GM21528 (cell line): Measurements from ENCODE around the gene PNPLA1.

ENCODE experiments used
- ATAC-seq: cut with Tn5 transposase; IDR thresholded peaks from one replicate; pipeline ENCODE4 v1.9.1; 2021; ENCODE audit warnings: mild to moderate bottlenecking, moderate library complexity; ENCODE audit not compliant: unreplicated experiment, low FRiP score

PNPLA1 gene, protein sequence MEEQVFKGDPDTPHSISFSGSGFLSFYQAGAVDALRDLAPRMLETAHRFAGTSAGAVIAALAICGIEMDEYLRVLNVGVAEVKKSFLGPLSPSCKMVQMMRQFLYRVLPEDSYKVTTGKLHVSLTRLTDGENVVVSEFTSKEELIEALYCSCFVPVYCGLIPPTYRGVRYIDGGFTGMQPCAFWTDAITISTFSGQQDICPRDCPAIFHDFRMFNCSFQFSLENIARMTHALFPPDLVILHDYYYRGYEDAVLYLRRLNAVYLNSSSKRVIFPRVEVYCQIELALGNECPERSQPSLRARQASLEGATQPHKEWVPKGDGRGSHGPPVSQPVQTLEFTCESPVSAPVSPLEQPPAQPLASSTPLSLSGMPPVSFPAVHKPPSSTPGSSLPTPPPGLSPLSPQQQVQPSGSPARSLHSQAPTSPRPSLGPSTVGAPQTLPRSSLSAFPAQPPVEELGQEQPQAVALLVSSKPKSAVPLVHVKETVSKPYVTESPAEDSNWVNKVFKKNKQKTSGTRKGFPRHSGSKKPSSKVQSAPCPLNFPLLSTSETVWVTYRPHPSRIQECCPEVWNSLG

GRCh38 chr6:36269834-36270705 is at the start of gene PNPLA1:
TSS of gene PNPLA1 (plus strand) at chr6:36270060. CDS start at chr6:36270460, 400 bp downstream.
- no peak for ATAC-seq

- no peak for ATAC-seq
These were observed 49.6 kb upstream of the PNPLA1 start for GRCh38 chr6:36220226-36220625.

DNA sequence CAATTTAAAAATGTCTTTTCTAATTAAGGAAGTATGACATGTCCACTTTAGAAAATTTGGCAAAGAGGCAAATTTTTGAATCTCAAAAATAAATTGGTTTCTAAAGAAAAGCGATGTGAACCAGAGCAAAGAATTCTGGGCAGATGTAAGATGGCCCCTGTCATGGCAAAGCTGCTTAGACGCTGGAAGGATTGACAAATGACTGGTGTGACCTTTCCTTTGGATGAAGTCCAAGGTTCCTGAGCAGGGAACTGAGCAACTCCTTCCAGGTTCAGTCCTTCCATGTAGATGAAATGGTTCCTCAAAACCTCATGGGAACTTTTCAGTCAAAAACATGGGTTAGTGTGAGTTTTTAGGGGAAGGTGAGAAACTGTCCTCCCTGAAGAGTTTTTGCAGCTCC is 48.2 kb upstream of the PNPLA1 start:
- no peak for ATAC-seq

DNA sequence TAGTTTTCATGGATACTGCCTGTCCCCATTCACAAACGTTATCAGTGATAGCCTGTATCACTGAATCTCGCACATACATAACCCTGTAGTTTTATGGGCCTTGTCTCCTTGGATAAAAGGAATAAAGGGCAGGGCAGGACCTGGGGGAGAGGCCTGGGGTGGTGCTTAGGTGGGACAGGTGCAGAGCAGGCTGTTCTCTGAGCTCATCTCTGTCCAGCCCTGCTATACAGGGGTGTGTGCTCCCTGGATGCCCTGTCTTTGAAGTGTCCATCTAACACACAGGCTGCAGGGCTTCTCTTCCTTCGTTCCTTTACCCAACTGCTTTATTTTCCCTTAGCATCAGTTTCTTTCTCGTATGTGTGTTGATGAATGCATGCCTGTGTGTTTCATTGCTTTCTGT is 46.9 kb upstream of the PNPLA1 start:
- ATAC-seq: no peak

DNA sequence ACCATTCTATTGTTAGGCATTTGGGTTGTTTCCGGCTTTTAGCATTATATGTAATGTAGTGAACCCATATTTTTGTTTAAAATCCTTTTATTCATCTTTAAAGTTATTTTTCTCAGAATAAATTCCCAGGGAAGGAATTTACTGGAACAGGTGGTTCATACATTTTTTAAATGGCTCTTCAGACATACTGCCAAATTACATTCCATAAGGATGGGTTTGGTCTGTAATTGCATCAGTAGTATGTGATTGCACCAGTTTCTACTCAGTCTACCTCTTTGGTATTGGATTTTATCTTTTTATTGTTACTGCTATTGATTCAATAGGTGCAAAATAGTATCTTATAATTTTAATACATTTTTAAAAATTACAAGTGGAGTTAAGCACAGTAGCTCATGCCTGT is 46.2 kb upstream of the PNPLA1 start:
- no peak for ATAC-seq

DNA sequence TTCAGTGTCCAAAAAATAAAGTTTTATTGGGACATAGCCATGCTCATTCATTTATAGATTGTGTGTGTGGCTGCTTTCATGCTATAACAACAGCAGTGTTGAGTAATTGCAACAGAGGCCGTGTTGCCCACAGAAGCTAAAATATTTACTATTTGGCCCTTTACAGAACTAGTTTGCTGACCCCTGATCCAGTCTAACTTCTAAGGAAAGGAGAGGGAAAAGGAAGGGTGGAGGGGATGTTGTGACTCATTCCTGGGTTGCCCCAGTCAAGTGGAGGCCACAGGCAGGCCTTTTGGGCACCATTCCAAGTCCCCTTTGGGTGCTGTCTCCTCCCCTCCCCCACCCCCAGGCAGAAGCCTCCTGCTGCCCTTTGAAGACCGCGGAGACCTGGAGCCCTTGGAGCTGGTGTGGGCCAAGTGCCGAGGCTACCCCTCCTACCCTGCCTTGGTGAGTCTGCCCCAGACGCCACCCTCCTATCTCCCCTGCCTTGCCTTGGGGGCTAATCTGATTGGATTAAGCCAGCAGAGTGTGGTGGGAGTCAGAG is 44.9 kb upstream of the PNPLA1 start:
- no peak for ATAC-seq

DNA sequence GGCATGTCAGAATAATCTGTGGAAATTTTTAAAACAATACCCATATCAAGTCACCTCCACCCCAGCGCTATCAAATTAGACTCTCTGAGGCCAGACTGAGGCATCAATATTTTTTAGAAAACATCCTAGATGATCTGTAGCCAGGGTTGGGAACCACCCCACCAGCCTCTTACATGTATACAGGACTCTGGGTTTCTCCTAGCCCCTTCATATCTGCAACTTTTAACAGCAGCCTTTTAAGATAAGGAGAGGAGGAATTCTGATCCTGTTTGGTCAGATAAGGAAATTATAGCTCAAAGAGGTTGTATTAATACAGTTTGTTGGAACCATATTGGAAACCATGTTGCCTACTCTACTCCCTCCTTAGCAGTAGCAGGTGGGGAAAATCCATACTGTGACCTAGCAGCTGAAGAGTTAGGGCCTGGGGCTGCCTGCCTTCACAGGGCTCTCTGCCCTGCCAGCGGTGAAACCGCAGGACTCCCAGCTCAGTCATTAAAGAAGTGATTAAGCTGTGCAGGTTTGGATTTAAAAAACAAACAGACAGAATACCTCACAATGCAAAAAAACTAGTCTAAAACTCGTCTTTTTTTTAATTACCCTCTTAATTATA is 43.3 kb upstream of the PNPLA1 start:
- no peak for ATAC-seq

GRCh38 chr6:36227379-36228228 is 42.3 kb upstream of the PNPLA1 start:
- no peak for ATAC-seq

- no peak for ATAC-seq
These were observed 40.6 kb upstream of the PNPLA1 start for GRCh38 chr6:36229223-36229622.

GRCh38 chr6:36230371-36230770 is 39.5 kb upstream of the PNPLA1 start:
- ATAC-seq: no peak

DNA sequence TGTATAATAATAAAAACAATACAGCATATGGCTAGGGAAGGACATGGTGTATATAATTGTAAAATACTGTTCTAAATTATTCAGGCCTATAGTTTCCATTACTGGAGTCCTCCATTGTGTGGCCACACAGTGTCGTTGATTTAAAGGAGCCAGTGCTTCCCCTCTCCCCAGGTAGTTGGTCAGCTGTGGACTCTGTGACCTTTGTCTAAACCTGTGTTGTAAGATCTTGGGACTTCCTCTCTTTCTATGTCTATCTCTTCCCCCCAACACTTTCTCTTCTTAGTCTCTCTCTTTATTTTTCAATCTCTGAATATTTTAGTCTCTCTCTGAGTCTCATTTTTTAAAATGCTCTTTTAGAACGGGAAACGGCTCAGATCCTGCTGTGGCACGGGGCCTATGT is 37.7 kb upstream of the PNPLA1 start:
- no peak for ATAC-seq

GRCh38 chr6:36235309-36235708 is 34.6 kb upstream of the PNPLA1 start:
- ATAC-seq: no peak

- ATAC-seq: no peak
These were observed 34.0 kb upstream of the PNPLA1 start for GRCh38 chr6:36235862-36236261.

- no peak for ATAC-seq
These were observed 30.1 kb upstream of the PNPLA1 start for GRCh38 chr6:36239774-36240173.

GRCh38 chr6:36241728-36242127 is 28.1 kb upstream of the PNPLA1 start:
- ATAC-seq: no peak

DNA sequence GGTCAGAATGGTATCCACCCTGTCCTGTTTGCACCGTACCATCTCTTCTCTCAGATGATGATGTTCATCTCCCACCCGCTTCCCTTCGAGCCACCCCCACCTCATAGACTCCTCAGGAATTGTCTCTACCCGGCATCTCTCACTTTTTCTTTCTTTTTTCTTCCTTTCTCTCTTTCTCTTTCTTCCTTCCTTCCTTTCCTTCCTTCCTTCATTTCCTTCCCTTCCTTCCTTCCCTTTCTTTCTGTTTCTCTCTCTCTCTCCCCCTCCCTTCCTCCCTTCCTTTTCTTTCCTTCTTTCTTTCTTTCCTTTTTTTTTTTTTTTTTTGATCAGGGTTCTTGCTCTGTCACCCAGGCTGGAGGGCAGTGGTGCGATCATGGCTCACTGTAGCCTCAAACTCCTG is 27.7 kb upstream of the PNPLA1 start:
- no peak for ATAC-seq

- no peak for ATAC-seq
These were observed 27.2 kb upstream of the PNPLA1 start for GRCh38 chr6:36242626-36243025.

DNA sequence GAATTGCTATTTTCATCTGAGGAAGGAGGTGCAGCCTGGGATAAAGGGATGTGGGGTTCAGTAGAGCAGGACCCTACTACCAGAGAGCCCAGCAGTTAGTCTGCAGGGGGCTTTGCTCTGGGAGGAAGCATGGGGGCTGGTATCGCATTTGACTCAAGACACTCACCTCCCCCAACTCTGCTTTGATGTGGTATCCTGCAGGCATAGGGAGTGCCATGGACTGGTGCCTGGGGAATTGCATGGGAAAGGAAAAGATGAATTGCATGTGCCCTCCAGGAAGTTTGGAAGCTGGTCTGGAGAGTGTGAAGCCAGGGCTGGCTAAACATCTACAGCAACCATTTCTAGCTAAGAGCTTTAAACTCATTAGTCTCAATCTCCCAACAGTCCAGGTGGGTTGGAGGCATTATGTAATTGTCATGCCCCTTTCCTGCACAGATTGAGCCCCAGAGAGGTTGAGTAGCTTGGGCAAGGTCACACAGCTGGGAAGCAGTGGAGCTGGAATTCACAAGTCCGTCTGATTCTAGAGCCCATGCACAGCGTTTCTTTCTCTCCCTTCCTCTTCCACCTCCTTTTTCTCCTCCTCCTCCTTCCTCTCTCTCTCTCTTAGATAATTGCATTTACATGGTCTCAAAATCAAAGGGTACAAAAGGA is 26.2 kb upstream of the PNPLA1 start:
- ATAC-seq: no peak

- ATAC-seq: no peak
These were observed 25.1 kb upstream of the PNPLA1 start for GRCh38 chr6:36244641-36245280.
